Gastrocnemius medialis (tissue), 4 donors: ENCODE results near the gene ENSA.

ENCODE experiments used
- CTCF ChIP-seq, 5 experiments: fragments of 450-650 bp in 3 of 5; fragments of 200-600 bp in 2 of 5; sonication (generic) in 2 of 5; IDR thresholded peaks in 4 of 5; conservative IDR thresholded peaks in 1 of 5; 1 replicate in 4 of 5; 2 replicates in 1 of 5; pipeline ENCODE4 v1.5.1; 2016 to 2019; ENCODE audit warnings: antibody characterized with exemption in 5 of 5, mild to moderate bottlenecking in 3 of 5, moderate library complexity in 3 of 5
- POLR2A ChIP-seq, 2 donors: fragments of 450-650 bp; IDR thresholded peaks; one replicate each; pipeline ENCODE4 v1.6.1; 2017; ENCODE audit warnings: antibody characterized with exemption in 2 of 2, mild to moderate bottlenecking in 2 of 2, moderate library complexity in 2 of 2

GRCh38 chr1:150582371-150582770 is 47.0 kb downstream of the ENSA start:
- TF ChIP-seq POLR2A (IDR thresholded peaks at IDR 0.05) (no peak), CTCF (IDR thresholded peaks at IDR 0.05 in 4 of 5, conservative IDR thresholded peaks at IDR 0.05 in 1 of 5) (no peak)
